ENCODE data around the gene TMEM115. TPM values are rescaled to one million over a fixed set of nuclear protein-coding genes. Genes with fewer than 3 reads are reported as not detected.

The TMEM115 gene
- total and polyA plus RNA-seq, 3 experiments from 2014 or later, result 30.5 to 47.2 (median 33.2) TPM

- Histone ChIP-seq H3K27ac (ENCODE audit: low read depth, low read length) (no peak overlapping the region), H3K9me3 (ENCODE audit: low read length) (no peaks in the 10 kb centered on the region), H3K27me3 (ENCODE audit: insufficient read depth, low read length, poor library complexity, severe bottlenecking) (no peaks in the 10 kb centered on the region), H3K4me1 (ENCODE audit: insufficient read depth, low read length) (no peaks in the 10 kb centered on the region), H3K36me3 (ENCODE audit: insufficient read depth, low read length) (no peaks in the 10 kb centered on the region), H3K4me3 (ENCODE audit: low read length) (no peak overlapping the region)
- Mint-ChIP-seq H3K4me3 (no peak overlapping the region), H3K36me3 (no peaks in the 10 kb centered on the region), H3K4me1 (peaks cover 0 to 5% (median 0%) of the 10 kb centered on the region in 3 donors), H3K9me3 (no peaks in the 10 kb centered on the region), H3K27me3 (no peaks in the 10 kb centered on the region), H3K27ac (peak overlapping the region in 2 of 8 donors; percentile 47 to 91)
- ChIA-PET POLR2A (no interaction called here), CTCF (no interaction called here)
- DNase-seq, result no peak
Measured at GRCh38 chr3:50393061-50393460, 33.7 kb upstream of the TMEM115 start.

GRCh38 chr3:50392101-50392715 lies 32.9 kb upstream of the TMEM115 start:
- ChIA-PET CTCF (no interaction called here), POLR2A (no interaction called here)
- Mint-ChIP-seq H3K27ac (peak overlapping the region in 2 of 8 donors; percentile 6 to 32), H3K9me3 (no peaks in the 10 kb centered on the region), H3K4me1 (peaks cover 0 to 5% (median 0%) of the 10 kb centered on the region in 3 donors), H3K36me3 (no peaks in the 10 kb centered on the region), H3K27me3 (no peaks in the 10 kb centered on the region), H3K4me3 (no peak overlapping the region)
- no peak for DNase-seq
- Histone ChIP-seq H3K4me3 (ENCODE audit: low read length) (no peak overlapping the region), H3K9me3 (ENCODE audit: low read length) (no peaks in the 10 kb centered on the region), H3K27me3 (ENCODE audit: insufficient read depth, low read length, poor library complexity, severe bottlenecking) (no peaks in the 10 kb centered on the region), H3K27ac (ENCODE audit: low read depth, low read length) (no peak overlapping the region), H3K4me1 (ENCODE audit: insufficient read depth, low read length) (no peaks in the 10 kb centered on the region), H3K36me3 (ENCODE audit: insufficient read depth, low read length) (no peaks in the 10 kb centered on the region)

- no peaks in the 10 kb centered on the region for H3K36me3 ChIP-seq (ENCODE audit: insufficient read depth, low read length)
- DNase-seq, result no peak
- no peak overlapping the region for H3K4me3 ChIP-seq (ENCODE audit: low read length)
- H3K36me3 Mint-ChIP-seq, result no peaks in the 10 kb centered on the region
- no peaks in the 10 kb centered on the region for H3K27me3 Mint-ChIP-seq
- H3K9me3 ChIP-seq (ENCODE audit: low read length), result no peaks in the 10 kb centered on the region
- no peak overlapping the region for H3K27ac ChIP-seq (ENCODE audit: low read depth, low read length)
- POLR2A ChIA-PET, result no interaction called here
- no peak overlapping the region for H3K4me3 Mint-ChIP-seq
- H3K9me3 Mint-ChIP-seq, result no peaks in the 10 kb centered on the region
- H3K27me3 ChIP-seq (ENCODE audit: insufficient read depth, low read length, poor library complexity, severe bottlenecking), result no peaks in the 10 kb centered on the region
- no peaks in the 10 kb centered on the region for H3K4me1 ChIP-seq (ENCODE audit: insufficient read depth, low read length)
- H3K4me1 Mint-ChIP-seq, result peaks cover 0 to 5% (median 0%) of the 10 kb centered on the region in 3 donors
- peak overlapping the region in 1 of 8 donors; percentile 84 for H3K27ac Mint-ChIP-seq
- CTCF ChIA-PET, result interaction anchor here (1.0 kb wide), 1 partner anchor 44 kb away, joined by 4 read pairs; no protein-coding TSS in a partner anchor
Measured at GRCh38 chr3:50390508-50391224, 31.3 kb upstream of the TMEM115 start.

GRCh38 chr3:50389414-50389767 lies 30.1 kb upstream of the TMEM115 start:
- Mint-ChIP-seq H3K27me3 (no peaks in the 10 kb centered on the region), H3K4me3 (no peak overlapping the region), H3K36me3 (no peaks in the 10 kb centered on the region), H3K4me1 (peaks cover 0 to 5% (median 0%) of the 10 kb centered on the region in 3 donors), H3K27ac (no peak overlapping the region), H3K9me3 (no peaks in the 10 kb centered on the region)
- no peaks in the 10 kb centered on the region for H3K4me1 ChIP-seq (ENCODE audit: insufficient read depth, low read length)
- ChIA-PET POLR2A (no interaction called here), CTCF (no interaction called here)
- no peak for DNase-seq
- no peaks in the 10 kb centered on the region for H3K9me3 ChIP-seq (ENCODE audit: low read length)
- no peak overlapping the region for H3K27ac ChIP-seq (ENCODE audit: low read depth, low read length)
- H3K27me3 ChIP-seq (ENCODE audit: insufficient read depth, low read length, poor library complexity, severe bottlenecking), result no peaks in the 10 kb centered on the region
- H3K4me3 ChIP-seq (ENCODE audit: low read length), result no peak overlapping the region
- no peaks in the 10 kb centered on the region for H3K36me3 ChIP-seq (ENCODE audit: insufficient read depth, low read length)

DNA sequence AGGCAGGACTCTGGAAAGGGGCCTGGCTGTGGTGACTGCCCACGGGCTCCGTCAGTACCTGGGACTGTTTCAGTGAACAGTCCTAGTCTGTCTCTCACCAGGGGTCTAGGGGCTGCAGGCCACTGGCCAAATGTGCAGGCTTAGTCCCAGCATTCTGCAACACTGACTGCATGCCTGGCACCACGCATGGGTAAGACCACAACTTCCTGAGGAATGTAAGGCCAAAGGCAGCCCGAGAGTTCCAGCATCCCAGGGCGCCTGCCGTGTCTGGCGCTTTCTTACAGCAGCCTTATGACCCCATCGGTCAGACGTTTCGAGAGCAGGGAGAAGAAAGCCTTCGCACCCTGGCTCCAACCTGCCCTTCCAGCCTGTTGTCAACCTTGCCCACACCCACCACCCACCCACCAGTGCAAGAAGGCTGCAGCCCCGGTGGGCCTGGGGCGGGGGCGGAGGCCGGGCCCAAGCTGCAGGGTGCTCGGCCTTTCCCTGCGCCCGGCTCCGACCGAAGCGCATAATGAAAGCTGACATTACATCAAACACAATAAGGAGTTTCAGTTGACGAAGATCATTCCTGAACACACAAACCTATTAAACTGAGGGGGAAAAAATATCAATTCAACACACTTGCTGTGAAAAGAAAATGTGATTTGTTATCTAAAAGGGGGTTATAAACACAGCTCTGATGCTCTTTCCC lies 29.5 kb upstream of the TMEM115 start:
- Histone ChIP-seq H3K9me3 (ENCODE audit: low read length) (no peaks in the 10 kb centered on the region), H3K4me3 (ENCODE audit: low read length) (no peak overlapping the region), H3K4me1 (ENCODE audit: insufficient read depth, low read length) (no peaks in the 10 kb centered on the region), H3K36me3 (ENCODE audit: insufficient read depth, low read length) (no peaks in the 10 kb centered on the region), H3K27ac (ENCODE audit: low read depth, low read length) (no peak overlapping the region), H3K27me3 (ENCODE audit: insufficient read depth, low read length, poor library complexity, severe bottlenecking) (no peaks in the 10 kb centered on the region)
- ChIA-PET CTCF (no interaction called here), POLR2A (no interaction called here)
- Mint-ChIP-seq H3K27ac (peak overlapping the region in 1 of 8 donors; percentile 41), H3K4me1 (peaks cover 0 to 5% (median 0%) of the 10 kb centered on the region in 3 donors), H3K27me3 (no peaks in the 10 kb centered on the region), H3K4me3 (no peak overlapping the region), H3K9me3 (no peaks in the 10 kb centered on the region), H3K36me3 (no peaks in the 10 kb centered on the region)
- DNase-seq, result no peak

DNA sequence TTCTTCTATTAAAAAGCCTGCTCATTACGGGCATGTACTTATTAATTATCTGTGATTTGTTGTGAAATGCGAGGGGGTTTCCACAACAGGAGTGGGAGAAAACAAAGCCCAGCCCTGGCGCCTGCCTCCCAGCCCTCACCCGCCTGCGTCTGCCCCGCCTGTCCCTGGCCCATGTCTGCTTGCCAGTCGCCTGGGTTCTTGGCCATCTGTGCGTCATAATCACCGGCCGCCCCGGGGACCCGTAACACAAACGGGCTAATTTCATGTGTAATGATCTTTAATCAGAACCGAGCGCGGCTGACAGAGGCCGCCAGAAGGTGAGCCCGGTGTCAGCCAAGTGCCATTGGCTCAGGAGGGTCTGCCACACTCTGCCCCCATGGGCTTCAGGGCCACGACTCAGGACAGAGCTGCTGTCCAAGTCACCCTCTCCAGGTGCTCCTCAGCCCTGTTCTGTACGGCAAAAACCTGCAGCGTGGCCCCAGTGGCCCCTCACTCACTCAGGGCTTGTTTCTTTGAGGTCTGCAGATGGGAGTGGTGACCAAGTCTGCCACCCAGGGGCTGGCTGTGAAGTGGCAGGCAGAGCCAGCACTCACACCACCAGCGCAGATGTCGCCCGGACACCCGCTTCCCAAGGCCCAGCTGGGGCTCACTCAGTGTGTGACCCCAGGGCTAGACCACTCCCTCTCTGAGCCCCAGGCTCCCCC lies 28.8 kb upstream of the TMEM115 start:
- peak overlapping the region in 1 of 8 donors; percentile 41 for H3K27ac Mint-ChIP-seq
- H3K4me3 Mint-ChIP-seq, result no peak overlapping the region
- POLR2A ChIA-PET, result no interaction called here
- Histone ChIP-seq H3K36me3 (ENCODE audit: insufficient read depth, low read length) (no peaks in the 10 kb centered on the region), H3K27ac (ENCODE audit: low read depth, low read length) (no peak overlapping the region), H3K27me3 (ENCODE audit: insufficient read depth, low read length, poor library complexity, severe bottlenecking) (no peaks in the 10 kb centered on the region), H3K4me3 (ENCODE audit: low read length) (no peak overlapping the region), H3K4me1 (ENCODE audit: insufficient read depth, low read length) (no peaks in the 10 kb centered on the region), H3K9me3 (ENCODE audit: low read length) (no peaks in the 10 kb centered on the region)
- no peaks in the 10 kb centered on the region for H3K9me3 Mint-ChIP-seq
- no peak for DNase-seq
- CTCF ChIA-PET, result no interaction called here
- peaks cover 0 to 5% (median 0%) of the 10 kb centered on the region in 3 donors for H3K4me1 Mint-ChIP-seq
- H3K27me3 Mint-ChIP-seq, result no peaks in the 10 kb centered on the region
- no peaks in the 10 kb centered on the region for H3K36me3 Mint-ChIP-seq

DNA sequence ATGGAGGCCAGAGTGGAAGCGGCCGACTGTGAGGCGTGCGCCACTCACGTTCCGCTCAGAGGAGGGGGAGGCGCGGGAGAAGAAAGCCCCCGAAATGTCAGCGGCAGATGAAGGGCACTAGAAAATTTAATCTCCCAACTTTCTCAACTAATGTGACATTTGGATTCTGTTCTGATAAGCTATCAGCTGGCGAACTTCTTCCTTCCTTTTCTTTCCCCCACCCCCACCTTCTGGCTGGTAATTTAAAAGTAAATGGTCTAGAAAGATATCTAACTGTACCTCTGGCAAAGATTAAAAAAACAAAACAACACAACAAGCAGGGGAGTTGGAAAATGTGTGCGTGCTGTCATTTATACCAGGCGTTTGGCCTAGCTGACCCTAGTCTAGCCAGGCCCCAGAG lies 26.4 kb upstream of the TMEM115 start:
- DNase-seq, result no peak
- no peaks in the 10 kb centered on the region for H3K27me3 ChIP-seq (ENCODE audit: insufficient read depth, low read length, poor library complexity, severe bottlenecking)
- H3K27ac Mint-ChIP-seq, result peak overlapping the region in 2 of 8 donors; percentile 14 to 76
- CTCF ChIA-PET, result no interaction called here
- no peaks in the 10 kb centered on the region for H3K9me3 Mint-ChIP-seq
- H3K4me1 Mint-ChIP-seq, result no peaks in the 10 kb centered on the region
- no peaks in the 10 kb centered on the region for H3K9me3 ChIP-seq (ENCODE audit: low read length)
- H3K27ac ChIP-seq (ENCODE audit: low read depth, low read length), result no peak overlapping the region
- no peaks in the 10 kb centered on the region for H3K27me3 Mint-ChIP-seq
- no peaks in the 10 kb centered on the region for H3K36me3 Mint-ChIP-seq
- no peaks in the 10 kb centered on the region for H3K36me3 ChIP-seq (ENCODE audit: insufficient read depth, low read length)
- no peaks in the 10 kb centered on the region for H3K4me1 ChIP-seq (ENCODE audit: insufficient read depth, low read length)
- H3K4me3 ChIP-seq (ENCODE audit: low read length), result no peak overlapping the region
- POLR2A ChIA-PET, result interaction anchor here (0.6 kb wide), 1 partner anchor 160 kb away, joined by 5 read pairs; no protein-coding TSS in a partner anchor
- H3K4me3 Mint-ChIP-seq, result no peak overlapping the region

DNA sequence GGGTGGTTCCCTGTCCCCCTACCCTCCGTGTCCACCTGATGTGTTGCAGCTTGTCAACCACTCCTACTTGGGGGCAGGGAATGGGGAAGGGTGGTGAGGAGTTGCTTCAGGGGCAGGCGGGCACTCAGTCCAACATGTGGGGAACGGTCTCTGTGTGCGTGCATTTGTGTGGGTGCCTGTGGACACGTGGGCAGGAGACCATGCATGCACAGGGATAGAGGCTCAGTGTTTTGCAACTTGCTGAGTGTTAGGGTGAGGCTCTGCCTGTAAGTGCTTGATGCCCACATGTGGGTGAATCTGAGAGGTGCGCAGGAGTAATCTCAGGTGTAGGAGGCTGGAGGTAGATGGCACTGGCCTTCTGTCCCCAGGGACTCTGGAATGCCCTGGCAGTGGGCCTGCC lies 24.4 kb upstream of the TMEM115 start:
- Histone ChIP-seq H3K9me3 (ENCODE audit: low read length) (no peaks in the 10 kb centered on the region), H3K27me3 (ENCODE audit: insufficient read depth, low read length, poor library complexity, severe bottlenecking) (no peaks in the 10 kb centered on the region), H3K4me1 (ENCODE audit: insufficient read depth, low read length) (no peaks in the 10 kb centered on the region), H3K4me3 (ENCODE audit: low read length) (no peak overlapping the region), H3K36me3 (ENCODE audit: insufficient read depth, low read length) (no peaks in the 10 kb centered on the region), H3K27ac (ENCODE audit: low read depth, low read length) (no peak overlapping the region)
- Mint-ChIP-seq H3K27ac (peak overlapping the region in 2 of 8 donors; percentile 47 to 71), H3K36me3 (no peaks in the 10 kb centered on the region), H3K27me3 (no peaks in the 10 kb centered on the region), H3K4me1 (no peaks in the 10 kb centered on the region), H3K9me3 (no peaks in the 10 kb centered on the region), H3K4me3 (no peak overlapping the region)
- DNase-seq, result no peak
- ChIA-PET CTCF (interaction anchor here (1.2 kb wide), 1 partner anchor 18 kb away, joined by 4 read pairs; no protein-coding TSS in a partner anchor), POLR2A (no interaction called here)

Measured in CD8-positive, alpha-beta memory T cell (primary cell).